Vagina (tissue), 2 donors: Measurements from ENCODE around the gene NKIRAS1.

Source experiments
- CTCF ChIP-seq, 3 experiments: fragments of 450-650 bp in 2 of 3; fragments of 200-600 bp in 1 of 3; sonication (generic) in 1 of 3; IDR thresholded peaks; one replicate each; pipeline ENCODE4 v1.5.1; 2017 to 2019; ENCODE audit warnings: antibody characterized with exemption in 3 of 3, mild to moderate bottlenecking in 2 of 3, moderate library complexity in 2 of 3
- POLR2A ChIP-seq, 2 donors: fragments of 450-650 bp; IDR thresholded peaks; one replicate each; pipeline ENCODE4 v1.6.1; 2017; ENCODE audit warnings: antibody characterized with exemption in 2 of 2, mild to moderate bottlenecking in 2 of 2, moderate library complexity in 2 of 2
- POLR2AphosphoS5 ChIP-seq, 2 donors: sonication (generic); formaldehyde crosslinking; IDR thresholded peaks; one replicate each; pipeline ENCODE4 v1.9.0; 2017; ENCODE audit warnings: antibody characterized with exemption in 2 of 2, mild to moderate bottlenecking in 2 of 2, low read depth in 1 of 2; ENCODE audit not compliant: insufficient read depth in 1 of 2

GRCh38 chr3:23845326-23846216 is 71.2 kb downstream of the NKIRAS1 start:
- TF ChIP-seq POLR2A (IDR thresholded peaks at IDR 0.05) (no peak), CTCF (IDR thresholded peaks at IDR 0.05) (no peak), POLR2AphosphoS5 (IDR thresholded peaks at IDR 0.05; ENCODE audit: insufficient read depth in 1 of 2, low read depth in 1 of 2) (no peak)
